OCI-LY3 (cell line): ENCODE results near the gene CBLN4.

Source experiments
- EZH2phosphoT487 ChIP-seq: fragments of 200-600 bp; shearing (Covaris generic); IDR thresholded peaks from 2 replicates; pipeline ENCODE4 v1.6.1; 2018; ENCODE audit warnings: antibody characterized with exemption, mixed run types, low read depth
- TF ChIP-seq, protein P1 (sequence below): fragments of 200-600, 300-600 bp; sonication (generic); IDR thresholded peaks from 2 replicates; pipeline ENCODE4 v1.5.1; 2014; ENCODE audit warnings: antibody characterized with exemption, low read length, low read depth

GRCh38 chr20:56001890-56002289 lies 3.4 kb downstream of the CBLN4 start:
- TF ChIP-seq, protein P1, sequence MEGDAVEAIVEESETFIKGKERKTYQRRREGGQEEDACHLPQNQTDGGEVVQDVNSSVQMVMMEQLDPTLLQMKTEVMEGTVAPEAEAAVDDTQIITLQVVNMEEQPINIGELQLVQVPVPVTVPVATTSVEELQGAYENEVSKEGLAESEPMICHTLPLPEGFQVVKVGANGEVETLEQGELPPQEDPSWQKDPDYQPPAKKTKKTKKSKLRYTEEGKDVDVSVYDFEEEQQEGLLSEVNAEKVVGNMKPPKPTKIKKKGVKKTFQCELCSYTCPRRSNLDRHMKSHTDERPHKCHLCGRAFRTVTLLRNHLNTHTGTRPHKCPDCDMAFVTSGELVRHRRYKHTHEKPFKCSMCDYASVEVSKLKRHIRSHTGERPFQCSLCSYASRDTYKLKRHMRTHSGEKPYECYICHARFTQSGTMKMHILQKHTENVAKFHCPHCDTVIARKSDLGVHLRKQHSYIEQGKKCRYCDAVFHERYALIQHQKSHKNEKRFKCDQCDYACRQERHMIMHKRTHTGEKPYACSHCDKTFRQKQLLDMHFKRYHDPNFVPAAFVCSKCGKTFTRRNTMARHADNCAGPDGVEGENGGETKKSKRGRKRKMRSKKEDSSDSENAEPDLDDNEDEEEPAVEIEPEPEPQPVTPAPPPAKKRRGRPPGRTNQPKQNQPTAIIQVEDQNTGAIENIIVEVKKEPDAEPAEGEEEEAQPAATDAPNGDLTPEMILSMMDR = no peak
- TF ChIP-seq EZH2phosphoT487 = no peak
